GM12891 (cell line): Measurements from ENCODE around the gene CHID1.

Experiments
- PAX5 ChIP-seq: IDR thresholded peaks from 2 replicates; pipeline ENCODE4 v1.6.1; 2011; ENCODE audit warnings: low read length, moderate library complexity, mild to moderate bottlenecking; ENCODE audit not compliant: insufficient read depth, severe bottlenecking
- POLR2A ChIP-seq: IDR thresholded peaks from 2 replicates; pipeline ENCODE4 v1.6.1; 2011; ENCODE audit warnings: low read depth, low read length, control low read depth
- POLR2AphosphoS5 ChIP-seq: IDR thresholded peaks from 2 replicates; pipeline ENCODE4 v1.6.1; 2011; ENCODE audit warnings: low read depth, low read length, control low read depth
- SPI1 ChIP-seq: IDR thresholded peaks from 2 replicates; pipeline ENCODE4 v1.6.1; 2011; ENCODE audit warnings: low read depth, low read length, control low read depth
- TAF1 ChIP-seq: IDR thresholded peaks from 2 replicates; pipeline ENCODE4 v1.6.1; 2011; ENCODE audit warnings: low read depth, low read length, control low read depth

DNA sequence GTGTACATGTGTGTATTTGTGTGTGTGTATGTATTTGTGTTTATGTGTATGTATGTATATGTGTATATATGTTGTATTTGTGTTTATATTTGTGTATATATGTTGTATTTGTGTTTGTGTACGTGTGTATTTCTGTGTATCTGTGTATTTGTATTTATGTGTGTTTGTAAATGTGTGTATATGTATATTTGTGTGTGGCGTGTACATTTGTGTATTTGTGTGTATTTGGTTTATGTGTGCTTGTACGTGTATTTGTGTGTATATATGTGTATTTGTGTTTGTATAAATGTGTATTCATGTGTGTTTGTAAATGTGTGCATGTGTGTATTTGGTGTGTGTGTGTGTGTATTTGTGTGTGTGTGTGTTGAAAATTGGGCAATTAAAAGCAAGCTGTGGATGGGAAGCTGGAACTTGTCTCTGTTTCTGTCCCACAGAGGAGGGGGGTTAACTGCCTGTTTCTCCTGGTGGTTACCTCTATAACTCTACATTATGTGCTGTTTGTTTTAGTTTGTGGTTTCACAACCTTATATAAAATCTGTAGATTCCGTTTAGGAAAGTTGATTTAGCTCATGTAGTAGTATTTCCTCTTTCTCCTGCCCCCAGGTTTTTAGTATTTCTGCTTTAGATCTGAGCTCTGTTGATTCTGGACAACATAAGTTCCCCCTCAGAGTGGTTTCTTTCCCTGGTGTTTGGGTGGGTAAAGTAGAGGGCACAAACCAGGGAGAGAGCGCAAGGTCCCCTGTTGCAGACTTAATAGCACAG is 44.0 kb upstream of the CHID1 start:
- TF ChIP-seq POLR2A: no peak
- TF ChIP-seq TAF1: no peak
- TF ChIP-seq POLR2AphosphoS5: no peak
- TF ChIP-seq SPI1: no peak
- no peak for TF ChIP-seq PAX5
